Spleen (tissue), 11 donors: ENCODE data around the gene SYAP1. TPM values are rescaled to one million over a fixed set of nuclear protein-coding genes. Genes with fewer than 3 reads are reported as not detected.

Source experiments
- DNase-seq: peaks from one replicate; pipeline ENCODE4 v3.0.0-alpha.2; 2020
- H3K27ac ChIP-seq, 8 donors: fragments of 200-600 bp; sonication (generic) in 7 of 8; 1 replicate in 4 of 8; 2 replicates in 4 of 8; pipeline versions ENCODE4 v1.5.0 to v1.8.0; 2016 to 2021; ENCODE audit warnings: inconsistent platforms in 4 of 8, mild to moderate bottlenecking in 4 of 8, moderate library complexity in 1 of 8
- H3K27me3 ChIP-seq, 7 donors: fragments of 200-600 bp; sonication (generic) in 6 of 7; replicated peaks in 1 of 7; 1 replicate in 4 of 7; 2 replicates in 3 of 7; pipeline versions ENCODE4 v1.5.0 to v1.8.0; 2016 to 2021; ENCODE audit warnings: inconsistent platforms in 3 of 7, mild to moderate bottlenecking in 1 of 7
- H3K36me3 ChIP-seq, 6 donors: fragments of 200-600 bp; sonication (generic) in 5 of 6; 1 replicate in 4 of 6; 2 replicates in 2 of 6; pipeline versions ENCODE4 v1.5.0 to v1.8.0; 2016 to 2021; ENCODE audit warnings: inconsistent platforms in 2 of 6
- H3K4me1 ChIP-seq, 6 donors: fragments of 200-600 bp; sonication (generic) in 5 of 6; 1 replicate in 3 of 6; 2 replicates in 3 of 6; pipeline versions ENCODE4 v1.5.0 to v1.8.0; 2016 to 2021; ENCODE audit warnings: inconsistent platforms in 3 of 6
- H3K4me3 ChIP-seq, 8 donors: fragments of 200-600 bp; sonication (generic) in 7 of 8; 1 replicate in 4 of 8; 2 replicates in 4 of 8; pipeline versions ENCODE4 v1.5.0 to v1.8.0; 2016 to 2021; ENCODE audit warnings: inconsistent platforms in 4 of 8, mild to moderate bottlenecking in 4 of 8, moderate library complexity in 2 of 8
- H3K9me3 ChIP-seq, 8 donors: fragments of 200-600 bp; sonication (generic) in 7 of 8; 1 replicate in 4 of 8; 2 replicates in 4 of 8; pipeline versions ENCODE4 v1.5.0 to v1.8.0; 2016 to 2021; ENCODE audit warnings: inconsistent platforms in 4 of 8
- CTCF ChIP-seq, 11 experiments: fragments of 200-600 bp in 7 of 11; fragments of 450-650 bp in 4 of 11; sonication (generic) in 4 of 11; IDR thresholded peaks in 8 of 11; conservative IDR thresholded peaks in 3 of 11; 1 replicate in 7 of 11; 2 replicates in 4 of 11; pipeline versions ENCODE4 v1.4.0 to v1.8.0; 2016 to 2021; ENCODE audit warnings: antibody characterized with exemption in 11 of 11, inconsistent platforms in 4 of 11, mild to moderate bottlenecking in 1 of 11
- POLR2A ChIP-seq, 3 donors: fragments of 450-650 bp; IDR thresholded peaks; one replicate each; pipeline ENCODE4 v1.5.1; 2017; ENCODE audit warnings: antibody characterized with exemption in 3 of 3, mild to moderate bottlenecking in 1 of 3
- POLR2AphosphoS5 ChIP-seq, 3 donors: sonication (generic); formaldehyde crosslinking; IDR thresholded peaks; one replicate each; pipeline ENCODE4 v1.5.1; 2017; ENCODE audit warnings: antibody characterized with exemption in 3 of 3
- WGBS, 5 donors: extraction: QIAGEN DNeasy Blood & Tissue Kit in 3 of 5; methylation state at CpG; one replicate each; pipeline versions ENCODE4 v1.1.5 to v1.1.7; 2013 to 2018; 5-methylcytosine and 5-hydroxymethylcytosine counted together
- intact Hi-C: fragments of 100-400 bp; cut with DNase I; formaldehyde crosslinking; loops from one replicate; pipeline ENCODE4 v1.15.0; 2023; ENCODE audit warnings: low total_unique reads
- polyA plus RNA-seq, 3 donors: library from polyadenylated mRNA; stranded (reverse); fragments of 200-250 nt; gene quantifications; one replicate each; pipeline ENCODE4 v1.2.1, GENCODE V29; 2013
- total RNA-seq, 7 donors: library from RNA; depleted of rRNA in 3 of 7; stranded (reverse); fragments of >200 nt in 3 of 7; fragmentation: NEBNext Ultra II Directional in 4 of 7; extraction: Animal tissue kit (Norgen Biotek cat#: 25700) in 4 of 7; gene quantifications; one replicate each; pipeline versions ENCODE4 v1.1.0 to v1.2.1, GENCODE V29; 2016 to 2021
- donor health status: healthy with polysubstance abuse.
- donor health status: DM: no; HTN: no; CAD: no; lungs with moderate emphysema.
- donor health status: DM: no; HTN: no; CAD: no.
- donor health status: Bipolar disorder and iron deficiency.
- donor health status: healthy.
- donor health status: DM: no; HTN: no; CAD: no.
- donor health status: DM: yes; HTN: yes; CAD: no.

Gene SYAP1
- total and polyA plus RNA-seq, 10 donors: 6.9 to 23.2 (median 17.9) TPM

- intact Hi-C loops: no loop called here
- TF ChIP-seq CTCF (IDR thresholded peaks at IDR 0.05 in 8 of 11, conservative IDR thresholded peaks at IDR 0.05 in 3 of 11): no peak
- WGBS, 5 donors: 89 to 97% (median 95%) methylated on average over 4 of the region's 4 CpGs
Measured at GRCh38 chrX:16796298-16796697, 76.9 kb downstream of the SYAP1 start.

GRCh38 chrX:16797358-16797757 is 77.9 kb downstream of the SYAP1 start:
- Histone ChIP-seq H3K4me1 (no peaks in the 10 kb centered on the region), H3K27ac (peak overlapping the region in 2 of 8 donors; percentile 20 to 42), H3K36me3 (peaks cover 0 to 61% (median 8%) of the 10 kb centered on the region in 6 donors), H3K4me3 (no peak overlapping the region), H3K27me3 (no peaks in the 10 kb centered on the region), H3K9me3 (no peaks in the 10 kb centered on the region)
- intact Hi-C loops: no loop called here
- WGBS, 5 donors: 65 to 88% (median 85%) methylated on average over 5 of the region's 5 CpGs
- no peak for DNase-seq
- TF ChIP-seq CTCF (IDR thresholded peaks at IDR 0.05 in 8 of 11, conservative IDR thresholded peaks at IDR 0.05 in 3 of 11) (no peak), POLR2AphosphoS5 (IDR thresholded peaks at IDR 0.05) (no peak), POLR2A (IDR thresholded peaks at IDR 0.05) (no peak)

More at GRCh38 chrX:16796298-16796697, 76.9 kb downstream of the SYAP1 start:
- Histone ChIP-seq H3K9me3 (no peaks in the 10 kb centered on the region), H3K36me3 (peaks cover 0 to 64% (median 8%) of the 10 kb centered on the region in 6 donors), H3K27me3 (no peaks in the 10 kb centered on the region), H3K27ac (no peak overlapping the region), H3K4me3 (no peak overlapping the region), H3K4me1 (no peaks in the 10 kb centered on the region)
- no peak for DNase-seq

- no peaks in the 10 kb centered on the region for H3K4me1 ChIP-seq
- peak overlapping the region in 2 of 8 donors; percentile 20 to 42 for H3K27ac ChIP-seq
- no peaks in the 10 kb centered on the region for H3K27me3 ChIP-seq
- peaks cover 0 to 64% (median 10%) of the 10 kb centered on the region in 6 donors for H3K36me3 ChIP-seq
- no peak for DNase-seq
- intact Hi-C loops: no loop called here
- TF ChIP-seq CTCF (IDR thresholded peaks at IDR 0.05 in 8 of 11, conservative IDR thresholded peaks at IDR 0.05 in 3 of 11): no peak
- no peaks in the 10 kb centered on the region for H3K9me3 ChIP-seq
- WGBS, 5 donors: 54 to 83% (median 76%) methylated on average over 4 of the region's 4 CpGs
- no peak overlapping the region for H3K4me3 ChIP-seq
Measured at GRCh38 chrX:16797841-16798240, 78.4 kb downstream of the SYAP1 start.

GRCh38 chrX:16804923-16805464 is 85.6 kb downstream of the SYAP1 start:
- no peak for DNase-seq
- peaks cover 7 to 13% (median 10%) of the 10 kb centered on the region in 6 donors for H3K4me1 ChIP-seq

GRCh38 chrX:16807548-16807947 is 88.1 kb downstream of the SYAP1 start:
- H3K27me3 ChIP-seq: no peaks in the 10 kb centered on the region
- DNase-seq: no peak
- peaks cover 0 to 11% (median 0%) of the 10 kb centered on the region in 6 donors for H3K36me3 ChIP-seq
- TF ChIP-seq CTCF (IDR thresholded peaks at IDR 0.05 in 8 of 11, conservative IDR thresholded peaks at IDR 0.05 in 3 of 11) (peak in 2 of 11 experiments; percentile 19 to 28), POLR2A (IDR thresholded peaks at IDR 0.05) (no peak)
- no peaks in the 10 kb centered on the region for H3K9me3 ChIP-seq
- peak overlapping the region in 3 of 8 donors; percentile 16 to 56 (median 38) for H3K4me3 ChIP-seq
- intact Hi-C loops: no loop called here
- H3K27ac ChIP-seq: peak overlapping the region in 6 of 8 donors; percentile 36 to 74 (median 54)
- H3K4me1 ChIP-seq: peaks cover 7 to 13% (median 10%) of the 10 kb centered on the region in 6 donors

More at GRCh38 chrX:16804923-16805464, 85.6 kb downstream of the SYAP1 start:
- intact Hi-C loops: no loop called here
- Histone ChIP-seq H3K27me3 (no peaks in the 10 kb centered on the region), H3K4me3 (no peak overlapping the region), H3K36me3 (peaks cover 0 to 27% (median 2%) of the 10 kb centered on the region in 6 donors), H3K9me3 (no peaks in the 10 kb centered on the region), H3K27ac (no peak overlapping the region)
- 69 to 83% (median 81%) methylated on average over 7 to 8 of the region's 8 CpGs for WGBS, 5 donors
- TF ChIP-seq POLR2A (IDR thresholded peaks at IDR 0.05): no peak
